Activated naive CD4-positive, alpha-beta T cell treated with anti-CD3 and anti-CD28 coated beads for 36 hours (primary cell): ENCODE measurements around the gene WDR74. TPM values are rescaled to one million over a fixed set of nuclear protein-coding genes. Genes with fewer than 3 reads are reported as not detected.

Source experiments
- CTCF ChIA-PET: fragments of 350-600 bp; sonication (Branson Sonifier 250); formaldehyde crosslinking; loops from one replicate; lab custom pipeline; 2021; ENCODE audit warnings: antibody characterized with exemption; lab: Charles Lee
- DNase-seq: peaks from one replicate; pipeline ENCODE4 v3.0.0-alpha.2; 2020
- H3K27ac Mint-ChIP-seq: one replicate; pipeline ENCODE4 v1.8.0; 2021; ENCODE audit warnings: mild to moderate bottlenecking, mixed read lengths
- H3K27me3 Mint-ChIP-seq: one replicate; pipeline ENCODE4 v1.8.0; 2021; ENCODE audit warnings: low read depth, mixed read lengths
- H3K36me3 Mint-ChIP-seq: one replicate; pipeline ENCODE4 v1.8.0; 2021; ENCODE audit warnings: low read depth, mixed read lengths
- H3K4me1 Mint-ChIP-seq: one replicate; pipeline ENCODE4 v1.8.0; 2021; ENCODE audit warnings: low read depth, mixed read lengths
- H3K4me3 Mint-ChIP-seq: one replicate; pipeline ENCODE4 v1.8.0; 2021; ENCODE audit warnings: mild to moderate bottlenecking, moderate library complexity, mixed read lengths
- H3K9me3 Mint-ChIP-seq: one replicate; pipeline ENCODE4 v1.8.0; 2021; ENCODE audit warnings: mixed read lengths
- intact Hi-C: fragments of 100-400 bp; cut with micrococcal nuclease; formaldehyde crosslinking; loops from one replicate; pipeline ENCODE4 v1.15.1; 2023
- total RNA-seq, 2 experiments: library from RNA; stranded (reverse); gene quantifications; one replicate each; pipeline ENCODE4 v1.2.3, GENCODE V29; 2021

Gene WDR74
- 10 to 100 TPM; 74.4 to 78.7 TPM for total RNA-seq

DNA sequence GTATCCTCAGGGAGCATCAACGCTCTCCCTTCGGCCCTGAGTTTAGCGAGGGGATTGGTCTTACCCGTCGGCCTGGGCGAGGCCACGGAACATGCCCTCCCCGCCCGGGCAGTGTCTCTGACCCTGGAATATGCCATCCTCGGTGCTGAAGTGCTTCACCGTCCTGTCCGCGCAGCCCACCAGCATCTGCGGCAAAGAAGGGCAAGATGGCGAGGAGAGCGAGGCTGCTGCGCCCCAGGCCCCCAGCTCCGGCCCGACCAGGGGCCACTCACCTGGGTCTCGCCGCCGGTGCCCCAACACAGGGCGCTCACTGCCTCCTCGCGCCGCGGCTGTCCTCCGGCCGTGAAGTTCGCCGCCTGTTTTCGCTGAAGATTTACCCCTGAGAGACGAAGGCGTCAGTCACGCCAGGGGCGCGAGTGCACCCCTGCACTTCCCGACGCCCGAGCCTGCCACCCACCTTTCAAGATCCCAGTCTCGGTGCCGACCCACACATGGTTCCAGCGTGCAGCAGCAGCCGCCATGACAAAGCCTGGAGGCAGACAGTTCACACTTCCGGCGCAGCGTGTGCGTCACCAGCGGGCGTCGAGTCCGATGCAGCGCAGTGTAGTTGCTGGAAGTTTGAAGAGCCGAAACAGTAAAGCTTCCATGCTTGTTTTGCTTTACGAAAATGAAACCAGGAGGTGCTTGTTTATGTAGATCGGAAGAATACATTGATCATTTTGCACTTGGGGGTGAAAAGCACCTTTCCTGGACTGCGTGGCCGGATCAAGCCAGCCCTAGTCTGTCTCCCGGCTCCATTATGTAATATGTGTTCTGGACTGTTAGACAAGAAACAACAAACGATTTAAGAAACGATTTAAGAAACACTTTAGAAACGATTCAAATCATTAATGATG is at the start of gene WDR74:
Gene WDR74, minus strand, starts transcription at position 541 of the 896 bp plus-strand sequence. Its CDS starts 20 bp downstream, at position 521.
- Mint-ChIP-seq H3K27ac (no peak within 1 kb of the TSS), H3K36me3 (peaks cover 32% of the 10 kb centered on the region), H3K4me3 (no peak within 1 kb of the TSS), H3K4me1 (peaks cover 41% of the 10 kb centered on the region), H3K27me3 (no peaks in the 10 kb centered on the region), H3K9me3 (no peaks in the 10 kb centered on the region)
- intact Hi-C loops, result loop anchor here (1.0 kb wide), 5 partner anchors 8 to 78 kb away; partner anchors contain the start of genes NXF1, POLR2G, TAF6L and TMEM179B
- DNase-seq, result peak; percentile 97
- CTCF ChIA-PET, result interaction anchor here (0.8 to 2.8 kb wide), 5 partner anchors 12 to 415 kb away, joined by 3 to 13 read pairs (median 5); partner anchors contain the start of gene TMEM179B

DNA sequence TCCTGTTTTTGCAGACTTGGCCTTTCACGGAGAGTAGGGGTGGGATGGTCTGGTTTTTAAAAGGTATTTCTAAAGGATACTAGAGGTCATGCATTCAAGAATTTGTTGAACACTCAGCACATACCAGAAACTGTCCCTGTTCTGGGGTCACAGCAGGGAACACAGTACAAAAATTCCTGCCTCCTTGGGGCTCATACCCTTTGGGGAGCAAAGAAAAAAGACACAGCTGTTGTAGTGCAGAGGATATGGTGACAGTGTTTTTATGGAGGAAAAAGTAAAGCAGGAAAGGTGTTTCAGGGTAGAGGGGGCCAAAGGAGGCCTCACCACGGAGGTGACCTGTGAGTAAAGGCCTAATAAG is 49.7 kb upstream of the WDR74 start:
- Mint-ChIP-seq H3K9me3 (no peaks in the 10 kb centered on the region), H3K4me3 (no peak overlapping the region), H3K4me1 (peaks cover 27% of the 10 kb centered on the region), H3K27me3 (no peaks in the 10 kb centered on the region), H3K27ac (peak overlapping the region; percentile 78), H3K36me3 (peaks cover 51% of the 10 kb centered on the region)
- intact Hi-C loops, result no loop called here
- DNase-seq, result no peak
- CTCF ChIA-PET, result no interaction called here

DNA sequence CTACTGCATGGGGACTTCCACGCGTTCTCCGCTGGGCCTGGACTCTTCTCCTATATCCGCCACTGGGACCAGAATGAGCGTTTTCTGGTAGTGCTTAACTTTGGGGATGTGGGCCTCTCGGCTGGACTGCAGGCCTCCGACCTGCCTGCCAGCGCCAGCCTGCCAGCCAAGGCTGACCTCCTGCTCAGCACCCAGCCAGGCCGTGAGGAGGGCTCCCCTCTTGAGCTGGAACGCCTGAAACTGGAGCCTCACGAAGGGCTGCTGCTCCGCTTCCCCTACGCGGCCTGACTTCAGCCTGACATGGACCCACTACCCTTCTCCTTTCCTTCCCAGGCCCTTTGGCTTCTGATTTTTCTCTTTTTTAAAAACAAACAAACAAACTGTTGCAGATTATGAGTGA is 49.0 kb upstream of the WDR74 start:
- CTCF ChIA-PET, result no interaction called here
- no peak for DNase-seq
- intact Hi-C loops, result no loop called here
- peaks cover 34% of the 10 kb centered on the region for H3K4me1 Mint-ChIP-seq
- H3K27ac Mint-ChIP-seq, result no peak overlapping the region
- no peak overlapping the region for H3K4me3 Mint-ChIP-seq
- no peaks in the 10 kb centered on the region for H3K27me3 Mint-ChIP-seq
- peaks cover 58% of the 10 kb centered on the region for H3K36me3 Mint-ChIP-seq
- no peaks in the 10 kb centered on the region for H3K9me3 Mint-ChIP-seq

DNA sequence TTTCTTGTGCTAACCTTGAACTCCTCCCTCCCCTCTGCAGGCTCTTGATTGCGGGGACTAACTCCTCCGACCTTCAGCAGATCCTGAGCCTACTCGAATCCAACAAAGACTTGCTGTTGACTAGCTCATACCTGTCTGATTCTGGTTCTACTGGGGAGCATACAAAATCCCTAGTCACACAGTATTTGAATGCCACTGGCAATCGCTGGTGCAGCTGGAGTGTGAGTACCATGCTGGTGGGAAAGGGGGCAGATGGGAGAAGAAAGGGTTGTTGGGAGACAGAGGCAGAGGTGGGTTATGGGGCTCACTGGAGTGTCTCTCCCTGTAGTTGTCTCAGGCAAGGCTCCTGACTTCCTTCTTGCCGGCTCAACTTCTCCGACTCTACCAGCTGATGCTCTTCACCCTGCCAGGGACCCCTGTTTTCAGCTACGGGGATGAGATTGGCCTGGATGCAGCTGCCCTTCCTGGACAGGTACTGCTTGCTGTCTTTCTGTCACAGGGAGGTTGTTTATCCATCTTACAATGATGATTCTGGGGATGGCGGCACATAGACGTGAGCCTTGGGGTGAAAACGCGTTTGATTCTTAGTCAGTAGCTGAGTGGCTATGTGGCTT is 45.9 kb upstream of the WDR74 start:
- H3K4me1 Mint-ChIP-seq, result peaks cover 43% of the 10 kb centered on the region
- no peaks in the 10 kb centered on the region for H3K9me3 Mint-ChIP-seq
- peak overlapping the region; percentile 57 for H3K27ac Mint-ChIP-seq
- H3K4me3 Mint-ChIP-seq, result peak overlapping the region; percentile 22
- H3K36me3 Mint-ChIP-seq, result peaks cover 88% of the 10 kb centered on the region
- DNase-seq, result no peak
- intact Hi-C loops, result no loop called here
- CTCF ChIA-PET, result interaction anchor here (0.6 to 2.4 kb wide), 5 partner anchors 12 to 46 kb away, joined by 3 to 10 read pairs (median 4); partner anchors contain the start of gene WDR74
- H3K27me3 Mint-ChIP-seq, result no peaks in the 10 kb centered on the region

DNA sequence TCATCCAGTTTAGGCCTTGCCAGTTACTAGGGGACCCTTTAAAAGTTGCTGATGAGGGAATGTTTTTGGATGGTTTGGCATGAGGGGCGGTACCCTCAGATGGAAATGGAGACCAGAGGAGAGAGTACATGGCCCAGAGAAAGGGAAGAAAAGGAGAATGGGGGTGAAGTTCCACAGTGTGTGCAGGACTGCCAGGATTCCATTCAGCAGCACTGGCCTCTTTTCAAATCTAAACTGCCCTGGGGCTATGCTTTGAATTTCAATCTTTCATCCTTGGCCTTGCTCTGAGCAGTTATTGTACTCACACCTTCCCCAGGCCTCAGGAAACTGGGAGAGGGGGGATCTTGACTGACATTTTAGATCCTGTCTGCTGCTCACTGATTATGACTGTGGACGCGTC is 44.3 kb upstream of the WDR74 start:
- no peaks in the 10 kb centered on the region for H3K9me3 Mint-ChIP-seq
- peaks cover 55% of the 10 kb centered on the region for H3K4me1 Mint-ChIP-seq
- intact Hi-C loops, result no loop called here
- peak overlapping the region; percentile 100 for H3K4me3 Mint-ChIP-seq
- H3K27ac Mint-ChIP-seq, result peak overlapping the region; percentile 100
- no peak for DNase-seq
- CTCF ChIA-PET, result interaction anchor here (0.6 to 2.4 kb wide), 5 partner anchors 14 to 97 kb away, joined by 3 to 10 read pairs (median 4); no protein-coding TSS in a partner anchor
- peaks cover 80% of the 10 kb centered on the region for H3K36me3 Mint-ChIP-seq
- H3K27me3 Mint-ChIP-seq, result no peaks in the 10 kb centered on the region

DNA sequence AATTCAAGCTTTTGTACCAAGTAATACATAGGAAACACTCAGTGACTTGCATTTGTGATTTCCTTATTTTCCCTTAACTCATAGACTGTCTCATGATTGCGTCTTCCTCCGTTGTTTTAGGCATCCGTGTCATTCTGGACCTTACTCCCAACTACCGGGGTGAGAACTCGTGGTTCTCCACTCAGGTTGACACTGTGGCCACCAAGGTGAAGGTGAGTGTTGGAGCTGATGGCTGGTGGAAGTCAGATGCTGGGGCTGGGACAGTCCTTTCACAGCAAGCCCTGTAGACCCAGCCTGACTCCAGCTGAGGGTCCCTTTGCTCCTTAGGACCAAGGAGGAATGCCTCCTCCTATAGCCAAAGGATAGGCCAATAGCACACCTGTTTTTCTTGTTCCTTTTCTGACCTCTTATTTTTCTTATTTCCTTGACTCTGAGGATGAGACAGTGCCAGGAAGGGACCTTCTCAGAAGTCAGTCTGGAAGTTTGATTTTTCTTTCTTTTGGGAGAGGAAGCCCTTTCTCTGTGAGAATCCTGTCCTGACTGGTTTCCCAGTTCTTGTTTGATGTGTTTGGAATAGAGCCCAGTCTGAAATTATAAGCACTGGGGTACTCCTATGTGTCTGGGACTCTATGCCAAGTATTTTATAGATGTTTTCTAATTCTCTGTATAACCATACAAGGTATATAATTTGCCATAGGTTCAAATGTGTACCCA is 43.6 kb upstream of the WDR74 start:
- intact Hi-C loops, result no loop called here
- Mint-ChIP-seq H3K9me3 (no peaks in the 10 kb centered on the region), H3K27me3 (no peaks in the 10 kb centered on the region), H3K36me3 (peaks cover 75% of the 10 kb centered on the region), H3K27ac (peak overlapping the region; percentile 100), H3K4me3 (peak overlapping the region; percentile 100), H3K4me1 (peaks cover 53% of the 10 kb centered on the region)
- no peak for DNase-seq
- CTCF ChIA-PET, result interaction anchor here (0.6 to 1.7 kb wide), 4 partner anchors 21 to 261 kb away, joined by 3 to 5 read pairs (median 4); no protein-coding TSS in a partner anchor

DNA sequence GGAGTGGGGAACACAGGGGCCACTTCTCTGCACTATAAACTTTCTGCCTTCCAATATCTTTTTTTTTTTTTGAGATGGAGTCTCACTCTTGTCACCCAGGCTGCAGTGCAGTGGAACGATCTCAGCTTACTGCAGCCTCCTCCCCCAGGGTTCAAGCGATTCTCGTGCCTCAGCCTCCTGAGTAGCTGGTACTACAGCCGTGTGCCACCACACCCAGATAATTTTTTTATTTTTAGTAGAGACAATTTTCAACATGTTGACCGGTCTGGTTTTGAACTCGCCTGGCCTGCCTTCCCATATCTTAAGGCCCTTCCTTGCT is 43.0 kb upstream of the WDR74 start:
- H3K4me3 Mint-ChIP-seq, result peak overlapping the region; percentile 100
- CTCF ChIA-PET, result interaction anchor here (0.6 to 1.7 kb wide), 5 partner anchors 20 to 260 kb away, joined by 3 to 6 read pairs (median 5); partner anchors contain the start of gene NXF1
- H3K9me3 Mint-ChIP-seq, result no peaks in the 10 kb centered on the region
- H3K27ac Mint-ChIP-seq, result peak overlapping the region; percentile 100
- peak; percentile 25 for DNase-seq
- peaks cover 53% of the 10 kb centered on the region for H3K4me1 Mint-ChIP-seq
- peaks cover 74% of the 10 kb centered on the region for H3K36me3 Mint-ChIP-seq
- intact Hi-C loops, result no loop called here
- H3K27me3 Mint-ChIP-seq, result no peaks in the 10 kb centered on the region

DNA sequence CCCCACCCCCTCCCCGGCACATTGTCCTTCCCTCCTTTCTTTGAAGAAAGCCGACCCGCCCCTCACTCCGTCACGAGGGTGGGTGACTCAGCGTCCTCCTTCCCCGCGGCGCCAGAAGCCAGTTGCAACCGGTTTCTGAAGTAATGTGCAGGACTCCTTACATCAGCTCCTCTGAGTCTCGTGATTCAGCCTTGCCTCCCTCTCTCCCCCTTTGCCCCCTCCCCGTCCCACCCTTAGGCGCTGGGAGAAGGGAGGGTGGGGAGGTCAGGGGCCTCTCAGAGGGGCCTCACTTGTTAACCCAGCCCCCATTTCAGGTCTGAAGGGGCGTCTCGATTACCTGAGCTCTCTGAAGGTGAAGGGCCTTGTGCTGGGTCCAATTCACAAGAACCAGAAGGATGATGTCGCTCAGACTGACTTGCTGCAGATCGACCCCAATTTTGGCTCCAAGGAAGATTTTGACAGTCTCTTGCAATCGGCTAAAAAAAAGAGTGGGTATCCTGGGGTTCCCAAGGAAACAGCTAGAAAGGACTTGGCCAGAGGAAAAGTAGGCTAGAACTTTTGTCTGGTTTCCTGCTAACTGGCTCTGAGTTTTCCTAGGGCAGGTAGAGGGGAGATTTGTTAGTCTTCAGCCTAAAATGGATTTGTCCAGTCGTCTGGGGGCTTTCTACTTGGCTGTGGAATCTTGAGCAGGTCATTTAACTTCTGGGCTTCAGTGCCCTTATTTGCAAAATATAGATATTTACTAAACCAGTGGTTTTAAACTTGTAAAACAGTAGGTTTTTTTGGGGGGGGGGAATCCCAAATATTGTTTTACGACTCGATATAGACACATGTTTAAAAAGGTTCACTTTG is 42.4 kb upstream of the WDR74 start:
- peak; percentile 99 for DNase-seq
- Mint-ChIP-seq H3K4me3 (peak overlapping the region; percentile 100), H3K4me1 (peaks cover 49% of the 10 kb centered on the region), H3K27ac (peak overlapping the region; percentile 100), H3K36me3 (peaks cover 73% of the 10 kb centered on the region), H3K27me3 (no peaks in the 10 kb centered on the region), H3K9me3 (no peaks in the 10 kb centered on the region)
- CTCF ChIA-PET, result interaction anchor here (0.6 to 1.7 kb wide), 11 partner anchors 24 to 260 kb away, joined by 3 to 10 read pairs (median 4); partner anchors contain the start of genes HNRNPUL2 and NXF1
- intact Hi-C loops, result loop anchor here (1.0 to 2.0 kb wide), 9 partner anchors 26 to 281 kb away; partner anchors contain the start of genes HNRNPUL2, MTA2, POLR2G and STX5

DNA sequence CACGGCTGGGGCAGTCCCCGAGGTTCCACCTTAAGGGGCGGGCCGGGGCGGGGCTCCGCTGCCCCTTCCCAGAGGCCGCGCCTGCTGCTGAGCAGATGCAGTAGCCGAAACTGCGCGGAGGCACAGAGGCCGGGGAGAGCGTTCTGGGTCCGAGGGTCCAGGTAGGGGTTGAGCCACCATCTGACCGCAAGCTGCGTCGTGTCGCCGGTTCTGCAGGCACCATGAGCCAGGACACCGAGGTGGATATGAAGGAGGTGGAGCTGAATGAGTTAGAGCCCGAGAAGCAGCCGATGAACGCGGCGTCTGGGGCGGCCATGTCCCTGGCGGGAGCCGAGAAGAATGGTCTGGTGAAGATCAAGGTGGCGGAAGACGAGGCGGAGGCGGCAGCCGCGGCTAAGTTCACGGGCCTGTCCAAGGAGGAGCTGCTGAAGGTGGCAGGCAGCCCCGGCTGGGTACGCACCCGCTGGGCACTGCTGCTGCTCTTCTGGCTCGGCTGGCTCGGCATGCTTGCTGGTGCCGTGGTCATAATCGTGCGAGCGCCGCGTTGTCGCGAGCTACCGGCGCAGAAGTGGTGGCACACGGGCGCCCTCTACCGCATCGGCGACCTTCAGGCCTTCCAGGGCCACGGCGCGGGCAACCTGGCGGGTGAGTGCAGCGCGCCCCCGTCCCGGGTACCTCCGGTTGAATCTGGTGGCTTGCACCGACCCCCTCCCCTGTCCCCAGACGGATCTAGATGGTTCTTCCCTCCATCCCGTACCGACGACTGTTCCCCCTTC is 41.6 kb upstream of the WDR74 start, which contains the start of gene SLC3A2:
Gene SLC3A2, plus strand, starts transcription at position 94 of the 776 bp plus-strand sequence. Its CDS starts 128 bp downstream, at position 222.
- intact Hi-C loops, result loop anchor here (1.0 to 2.0 kb wide), 10 partner anchors 25 to 280 kb away; partner anchors contain the start of genes HNRNPUL2, MTA2, NXF1 and POLR2G
- CTCF ChIA-PET, result interaction anchor here (0.6 to 1.7 kb wide), 11 partner anchors 24 to 326 kb away, joined by 3 to 10 read pairs (median 4); partner anchors contain the start of genes HNRNPUL2 and NXF1

DNA sequence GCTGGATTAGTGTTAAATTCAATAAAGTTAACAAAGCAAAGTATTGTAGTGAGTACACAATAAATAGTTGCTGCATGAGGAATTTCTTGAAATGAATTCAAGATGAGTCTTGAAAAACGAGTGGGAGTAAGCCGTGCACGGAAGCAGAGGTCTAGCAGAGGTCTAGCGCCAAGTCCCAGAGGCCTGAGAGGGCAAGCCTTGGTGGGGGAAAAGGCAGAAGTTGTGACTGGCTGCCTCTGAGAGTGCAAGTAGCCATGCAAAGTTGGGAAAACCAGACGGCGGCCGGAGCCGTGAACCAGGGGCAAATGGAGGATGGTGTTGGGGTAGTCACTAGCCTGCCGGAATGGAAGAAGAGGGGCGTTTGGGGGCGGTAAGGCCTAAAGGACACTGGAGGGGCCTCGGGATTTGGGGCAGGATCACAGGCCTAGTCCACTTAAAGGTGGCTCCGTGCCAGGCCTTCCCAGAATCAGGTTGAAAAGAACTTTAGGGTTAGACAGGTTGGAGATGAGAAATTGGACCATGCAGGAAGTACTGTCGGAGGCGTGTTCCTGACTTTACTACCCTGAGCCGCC is 40.9 kb upstream of the WDR74 start:
- peak overlapping the region; percentile 100 for H3K4me3 Mint-ChIP-seq
- intact Hi-C loops, result loop anchor here (1.0 to 2.0 kb wide), 3 partner anchors 75 to 280 kb away; partner anchors contain the start of genes MTA2, NXF1 and POLR2G
- peaks cover 60% of the 10 kb centered on the region for H3K36me3 Mint-ChIP-seq
- H3K9me3 Mint-ChIP-seq, result no peaks in the 10 kb centered on the region
- H3K27me3 Mint-ChIP-seq, result no peaks in the 10 kb centered on the region
- H3K4me1 Mint-ChIP-seq, result peaks cover 43% of the 10 kb centered on the region
- CTCF ChIA-PET, result interaction anchor here (0.7 to 1.1 kb wide), 5 partner anchors 13 to 326 kb away, joined by 3 to 10 read pairs (median 3); no protein-coding TSS in a partner anchor
- peak; percentile 55 for DNase-seq
- peak overlapping the region; percentile 100 for H3K27ac Mint-ChIP-seq

More for the DNA sequence above, 41.6 kb upstream of the WDR74 start, which contains the start of gene SLC3A2:
- H3K36me3 Mint-ChIP-seq, result peaks cover 66% of the 10 kb centered on the region
- no peaks in the 10 kb centered on the region for H3K27me3 Mint-ChIP-seq
- DNase-seq, result peak; percentile 82
- H3K9me3 Mint-ChIP-seq, result no peaks in the 10 kb centered on the region
- H3K4me3 Mint-ChIP-seq, result peak within 1 kb of the TSS; percentile 100
- H3K4me1 Mint-ChIP-seq, result peaks cover 49% of the 10 kb centered on the region
- peak within 1 kb of the TSS; percentile 100 for H3K27ac Mint-ChIP-seq
